ENCODE results near the gene CATSPERZ.
A peak's percentile ranks its signal among the peaks of the same experiment; 100 is the strongest.
"Not testable (repeated sequence)": the region's sequence is repeated elsewhere in the genome, so short reads cannot be mapped to it uniquely, and the experiment has no call there.

The CATSPERZ gene

GRCh38 chr11:64304316-64305072 lies 4.3 kb downstream of the CATSPERZ start:
- DNase-seq = peak; percentile 85

DNA sequence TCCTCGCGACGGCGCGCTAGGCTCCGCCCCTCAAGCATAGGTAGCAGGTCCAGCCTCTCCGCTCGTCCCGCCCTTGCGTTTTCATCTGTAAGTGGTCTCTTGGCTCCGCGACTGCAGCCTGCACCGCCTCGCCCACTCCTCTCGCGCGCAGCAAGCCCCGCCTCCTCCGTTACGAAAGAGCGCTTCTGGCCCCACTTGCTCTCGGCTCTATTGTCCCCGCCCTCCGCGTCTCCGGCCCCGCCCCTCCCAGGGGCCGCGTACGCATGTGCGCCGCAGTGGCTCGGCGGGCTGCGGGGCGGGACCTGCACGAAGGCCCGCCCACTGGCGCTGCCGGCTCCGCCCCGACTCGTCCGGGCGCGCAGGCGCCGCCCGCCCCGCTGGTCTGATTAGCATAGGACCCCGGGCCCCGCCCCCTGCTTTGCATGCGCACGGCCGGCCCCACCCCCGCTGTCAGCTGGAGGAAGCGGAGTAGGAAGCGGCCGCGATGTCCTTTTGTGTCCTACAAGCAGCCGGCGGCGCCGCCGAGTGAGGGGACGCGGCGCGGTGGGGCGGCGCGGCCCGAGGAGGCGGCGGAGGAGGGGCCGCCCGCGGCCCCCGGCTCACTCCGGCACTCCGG lies 5.0 kb downstream of the CATSPERZ start, which contains the start of gene ESRRA:
Gene ESRRA, plus strand, starts transcription at position 450 of the 616 bp plus-strand sequence. CDS start 1,656 bp downstream, outside the sequence.
- peak; percentile 99 for DNase-seq

DNA sequence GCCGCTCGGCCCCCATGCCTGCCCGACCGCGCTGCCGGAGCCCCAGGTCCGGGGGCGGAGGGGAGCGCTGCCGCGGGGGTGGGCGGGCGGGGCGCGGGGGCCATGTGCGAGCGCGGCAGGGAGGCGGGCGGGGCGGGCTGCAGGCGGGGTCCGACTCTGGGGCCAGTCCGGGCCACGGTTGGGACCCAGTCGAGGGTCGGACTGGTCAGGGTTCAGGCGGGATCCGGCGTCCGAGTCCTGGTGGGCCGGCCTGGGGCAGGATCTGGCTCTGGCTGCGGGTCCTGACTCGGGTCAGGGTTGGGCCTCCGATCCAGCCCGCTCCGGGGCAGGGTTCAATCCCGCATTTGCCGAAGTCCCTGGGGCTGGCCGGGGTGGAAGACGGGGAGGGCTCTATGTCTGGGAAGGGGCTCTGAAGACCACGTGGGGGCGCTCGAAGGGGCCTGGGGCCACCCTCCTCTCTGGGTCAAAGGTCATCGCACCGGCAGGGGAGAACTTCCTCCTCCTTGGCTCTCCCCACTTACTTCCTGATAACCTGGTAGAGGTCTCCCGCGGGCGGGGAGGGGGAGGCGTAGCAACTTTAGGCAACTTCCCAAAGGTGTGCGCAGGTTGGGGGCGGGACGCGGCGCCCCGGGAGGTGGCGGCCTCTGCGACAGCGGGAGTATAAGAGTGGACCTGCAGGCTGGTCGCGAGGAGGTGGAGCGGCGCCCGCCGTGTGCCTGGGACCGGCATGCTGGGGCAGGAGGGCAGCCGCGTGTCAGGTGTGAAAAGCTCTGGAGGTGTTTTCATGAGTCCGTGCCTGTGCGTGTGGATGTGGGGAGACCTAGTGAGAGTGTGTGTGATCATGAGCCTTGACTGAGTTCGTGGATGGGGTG lies 5.8 kb downstream of the CATSPERZ start:
- DNase-seq = peak; percentile 59

DNA sequence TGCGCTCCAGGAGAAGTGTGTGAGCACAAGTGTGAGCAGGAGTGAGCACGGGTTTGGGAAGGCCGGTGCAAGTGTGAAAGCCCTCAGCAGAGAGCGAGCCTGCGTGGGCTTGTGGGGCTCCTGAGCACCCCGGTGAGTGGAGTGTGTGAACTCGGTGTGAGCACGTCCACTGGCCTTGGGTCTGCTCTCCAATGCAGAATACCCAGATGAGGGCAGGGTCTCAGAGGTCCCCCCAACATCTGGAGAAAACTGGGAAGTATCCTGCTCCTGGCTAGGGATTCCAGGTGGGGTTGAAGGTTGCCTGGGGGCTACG lies 6.4 kb downstream of the CATSPERZ start:
- no peak for DNase-seq

DNA sequence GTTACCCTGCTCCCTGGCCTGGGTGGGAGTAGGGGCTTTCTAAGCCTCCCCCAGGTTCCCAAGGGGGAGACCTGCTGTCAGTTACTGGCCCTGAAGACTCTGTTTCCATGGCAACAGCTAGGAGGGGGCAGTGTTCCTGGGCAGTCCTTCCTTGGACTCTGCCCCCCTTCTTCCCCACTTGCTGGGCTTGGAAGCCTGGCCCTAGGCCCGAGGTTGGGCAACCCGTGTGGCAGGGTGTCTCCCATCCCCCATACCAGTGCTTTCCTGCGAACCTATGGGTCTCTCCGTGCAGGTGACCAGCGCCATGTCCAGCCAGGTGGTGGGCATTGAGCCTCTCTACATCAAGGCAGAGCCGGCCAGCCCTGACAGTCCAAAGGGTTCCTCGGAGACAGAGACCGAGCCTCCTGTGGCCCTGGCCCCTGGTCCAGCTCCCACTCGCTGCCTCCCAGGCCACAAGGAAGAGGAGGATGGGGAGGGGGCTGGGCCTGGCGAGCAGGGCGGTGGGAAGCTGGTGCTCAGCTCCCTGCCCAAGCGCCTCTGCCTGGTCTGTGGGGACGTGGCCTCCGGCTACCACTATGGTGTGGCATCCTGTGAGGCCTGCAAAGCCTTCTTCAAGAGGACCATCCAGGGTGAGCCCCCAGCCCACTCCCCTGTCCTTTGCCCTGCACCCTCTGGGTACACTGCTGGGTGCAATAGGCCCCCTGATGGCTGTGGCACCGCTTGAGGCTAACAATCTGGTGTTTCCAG lies 6.9 kb downstream of the CATSPERZ start:
- DNase-seq = no peak

- DNase-seq = not testable (repeated sequence)
Measured at GRCh38 chr11:64307795-64308194, 7.6 kb downstream of the CATSPERZ start.

- DNase-seq = no peak
Measured at GRCh38 chr11:64312947-64313346, 12.8 kb downstream of the CATSPERZ start.

GRCh38 chr11:64313491-64314145 lies 13.5 kb downstream of the CATSPERZ start:
- DNase-seq = no peak

DNA sequence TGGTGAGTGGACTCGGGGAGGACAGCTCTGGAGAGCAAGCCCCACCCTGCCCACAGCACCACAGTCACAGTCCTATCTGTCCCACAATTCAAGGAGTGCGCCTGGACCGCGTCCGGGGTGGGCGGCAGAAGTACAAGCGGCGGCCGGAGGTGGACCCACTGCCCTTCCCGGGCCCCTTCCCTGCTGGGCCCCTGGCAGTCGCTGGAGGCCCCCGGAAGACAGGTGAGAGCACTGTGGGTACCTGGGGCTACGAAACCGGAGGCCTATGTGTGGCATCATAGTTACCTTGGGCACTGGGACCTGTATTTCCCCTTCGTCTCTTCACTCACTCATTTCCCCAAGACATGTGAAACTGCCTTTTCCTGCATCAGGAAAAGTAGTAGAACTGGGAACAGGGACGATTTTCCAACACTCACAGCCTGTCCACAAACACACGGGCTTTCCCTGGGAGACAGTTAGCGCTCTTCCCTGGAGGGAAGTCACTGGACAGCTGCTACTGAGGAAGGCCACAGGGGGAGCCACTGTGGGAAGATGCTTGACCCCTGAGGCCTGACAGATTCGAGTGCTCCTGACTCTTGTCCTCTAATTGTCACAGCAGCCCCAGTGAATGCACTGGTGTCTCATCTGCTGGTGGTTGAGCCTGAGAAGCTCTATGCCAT lies 14.1 kb downstream of the CATSPERZ start:
- DNase-seq = no peak

DNA sequence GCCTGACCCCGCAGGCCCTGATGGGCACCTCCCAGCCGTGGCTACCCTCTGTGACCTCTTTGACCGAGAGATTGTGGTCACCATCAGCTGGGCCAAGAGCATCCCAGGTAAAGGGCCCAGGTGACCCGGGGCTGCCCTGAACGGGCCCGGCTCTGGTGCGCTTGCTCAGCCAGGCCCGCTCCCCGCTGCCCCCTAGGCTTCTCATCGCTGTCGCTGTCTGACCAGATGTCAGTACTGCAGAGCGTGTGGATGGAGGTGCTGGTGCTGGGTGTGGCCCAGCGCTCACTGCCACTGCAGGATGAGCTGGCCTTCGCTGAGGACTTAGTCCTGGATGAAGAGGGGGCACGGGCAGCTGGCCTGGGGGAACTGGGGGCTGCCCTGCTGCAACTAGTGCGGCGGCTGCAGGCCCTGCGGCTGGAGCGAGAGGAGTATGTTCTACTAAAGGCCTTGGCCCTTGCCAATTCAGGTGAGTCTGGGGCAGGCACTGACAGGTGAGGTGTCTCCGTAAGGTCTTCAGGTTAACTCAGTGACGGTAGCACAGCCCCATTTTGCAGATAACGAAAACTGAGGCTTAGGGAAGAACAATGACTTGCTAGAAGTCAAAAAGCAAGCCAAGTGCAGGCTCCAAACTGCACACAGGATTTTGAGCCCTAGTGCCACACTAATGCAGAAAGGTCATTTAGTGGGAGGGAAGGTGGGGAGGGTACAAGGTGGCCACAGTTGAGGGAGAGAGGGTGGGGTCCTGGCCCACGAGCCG lies 14.8 kb downstream of the CATSPERZ start:
- no peak for DNase-seq

DNA sequence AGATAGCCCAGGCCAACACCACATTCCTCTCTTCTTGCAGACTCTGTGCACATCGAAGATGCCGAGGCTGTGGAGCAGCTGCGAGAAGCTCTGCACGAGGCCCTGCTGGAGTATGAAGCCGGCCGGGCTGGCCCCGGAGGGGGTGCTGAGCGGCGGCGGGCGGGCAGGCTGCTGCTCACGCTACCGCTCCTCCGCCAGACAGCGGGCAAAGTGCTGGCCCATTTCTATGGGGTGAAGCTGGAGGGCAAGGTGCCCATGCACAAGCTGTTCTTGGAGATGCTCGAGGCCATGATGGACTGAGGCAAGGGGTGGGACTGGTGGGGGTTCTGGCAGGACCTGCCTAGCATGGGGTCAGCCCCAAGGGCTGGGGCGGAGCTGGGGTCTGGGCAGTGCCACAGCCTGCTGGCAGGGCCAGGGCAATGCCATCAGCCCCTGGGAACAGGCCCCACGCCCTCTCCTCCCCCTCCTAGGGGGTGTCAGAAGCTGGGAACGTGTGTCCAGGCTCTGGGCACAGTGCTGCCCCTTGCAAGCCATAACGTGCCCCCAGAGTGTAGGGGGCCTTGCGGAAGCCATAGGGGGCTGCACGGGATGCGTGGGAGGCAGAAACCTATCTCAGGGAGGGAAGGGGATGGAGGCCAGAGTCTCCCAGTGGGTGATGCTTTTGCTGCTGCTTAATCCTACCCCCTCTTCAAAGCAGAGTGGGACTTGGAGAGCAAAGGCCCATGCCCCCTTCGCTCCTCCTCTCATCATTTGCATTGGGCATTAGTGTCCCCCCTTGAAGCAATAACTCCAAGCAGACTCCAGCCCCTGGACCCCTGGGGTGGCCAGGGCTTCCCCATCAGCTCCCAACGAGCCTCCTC lies 15.7 kb downstream of the CATSPERZ start:
- DNase-seq = not testable (repeated sequence)

GRCh38 chr11:64316672-64317324 lies 16.6 kb downstream of the CATSPERZ start:
- peak; percentile 54 for DNase-seq

DNA sequence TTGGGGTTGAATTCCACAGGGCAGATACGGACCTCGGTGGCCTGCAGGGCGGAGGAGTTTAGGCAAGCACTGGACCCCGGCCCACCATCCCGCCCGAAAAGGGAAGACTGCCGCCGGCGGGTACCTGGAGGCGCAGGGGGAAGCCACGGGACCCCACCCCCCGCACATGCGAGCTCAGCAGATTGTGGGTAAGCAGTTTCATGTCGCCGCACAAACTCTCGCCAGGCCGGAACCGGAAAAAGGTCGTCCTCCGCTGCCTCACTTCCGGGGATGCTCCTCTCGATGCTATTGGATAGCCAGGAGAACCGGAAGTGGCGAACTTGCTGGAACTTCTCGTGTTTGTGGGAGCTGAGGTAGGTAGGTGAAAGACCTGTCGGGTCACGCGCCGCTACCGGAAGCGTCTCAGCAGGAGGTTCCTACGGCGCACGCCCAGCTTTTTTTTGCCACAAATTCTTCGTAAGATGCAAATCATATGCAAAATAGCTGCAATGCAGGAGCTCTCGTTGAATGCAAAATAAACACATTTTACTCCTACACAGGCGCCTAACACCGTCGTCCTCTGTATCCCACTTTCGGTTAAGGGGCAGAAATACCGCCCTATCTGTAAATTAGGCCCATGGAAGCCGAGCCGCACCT lies 17.3 kb downstream of the CATSPERZ start, which contains the start of gene TRMT112:
Gene TRMT112, minus strand, starts transcription at position 235 of the 636 bp plus-strand sequence. Its CDS starts 33 bp downstream, at position 202.
- DNase-seq = peak; percentile 99

- DNase-seq = peak; percentile 97
Measured at GRCh38 chr11:64317961-64318765, 18.0 kb downstream of the CATSPERZ start, which contains the start of gene PRDX5. Gene PRDX5, plus strand, starts transcription at chr11:64318121. Its CDS starts 95 bp downstream, at chr11:64318216.

DNA sequence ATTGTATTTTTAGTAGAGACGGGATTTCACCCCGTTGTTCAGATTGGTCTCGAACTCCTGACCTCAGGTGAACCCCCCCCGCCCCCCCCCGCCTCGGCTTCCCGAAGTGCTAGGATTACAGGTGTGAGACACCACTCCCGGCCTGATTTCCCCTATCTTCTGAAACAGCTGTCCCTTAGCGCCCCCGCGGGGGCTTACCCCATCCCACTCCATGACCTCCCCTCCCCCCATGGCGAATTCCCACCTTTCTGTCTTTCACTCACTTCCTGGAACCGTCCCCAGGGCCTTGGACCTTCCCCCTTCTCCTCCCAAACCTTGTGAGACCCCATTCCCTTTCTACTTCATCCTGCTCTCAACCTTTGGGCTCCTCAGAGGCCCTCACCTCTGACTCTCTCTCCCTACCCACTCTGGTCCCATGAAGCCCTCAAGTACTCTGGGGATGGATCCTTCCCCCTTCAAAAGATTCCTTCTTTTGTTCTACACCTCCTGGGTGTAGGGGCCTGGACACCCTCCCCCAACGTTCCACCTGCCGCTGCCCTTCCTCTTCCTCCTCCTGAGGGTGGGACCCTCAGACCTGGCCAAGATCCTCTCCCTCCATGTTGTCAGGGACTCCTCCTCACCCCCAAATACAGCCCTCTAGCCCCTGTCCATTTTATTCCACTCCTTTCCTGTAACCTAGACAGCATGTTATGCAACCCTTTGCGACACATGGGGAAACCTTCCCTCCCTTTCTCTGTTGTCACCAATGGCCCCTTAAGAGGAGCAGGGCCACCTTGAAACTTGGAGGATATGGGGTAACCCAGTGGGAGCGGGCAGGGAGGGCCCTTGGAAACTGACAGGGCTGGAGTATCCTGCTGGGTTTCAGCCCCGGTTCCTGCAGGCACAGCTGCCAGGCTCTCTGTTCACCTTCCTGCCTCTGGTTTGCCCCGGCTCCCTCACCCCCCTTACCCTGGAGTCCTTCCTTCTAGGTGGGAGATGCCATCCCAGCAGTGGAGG lies 18.9 kb downstream of the CATSPERZ start:
- DNase-seq = no peak

DNA sequence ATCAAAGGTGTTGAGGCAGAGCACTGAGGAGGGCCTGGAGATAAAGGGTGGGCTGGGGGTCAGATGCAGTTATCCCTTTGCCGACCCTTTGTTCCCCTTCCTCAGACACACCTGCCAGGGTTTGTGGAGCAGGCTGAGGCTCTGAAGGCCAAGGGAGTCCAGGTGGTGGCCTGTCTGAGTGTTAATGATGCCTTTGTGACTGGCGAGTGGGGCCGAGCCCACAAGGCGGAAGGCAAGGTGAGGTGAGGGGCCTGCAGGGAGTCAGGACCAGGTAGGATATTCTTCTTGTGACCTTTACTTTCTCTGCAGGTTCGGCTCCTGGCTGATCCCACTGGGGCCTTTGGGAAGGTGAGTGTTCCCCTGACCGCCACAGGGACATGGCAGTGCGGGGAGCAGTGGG lies 20.4 kb downstream of the CATSPERZ start:
- no peak for DNase-seq

Measured in central memory CD4-positive, alpha-beta T cell (primary cell).